H9 (cell line): ENCODE results near the gene ADARB2. TPM values are rescaled to one million over a fixed set of nuclear protein-coding genes. Genes with fewer than 3 reads are reported as not detected.
A peak's percentile ranks its signal among the peaks of the same experiment; 100 is the strongest.

ENCODE experiments used
- DNase-seq: peaks from one replicate; pipeline ENCODE4 v3.0.0-alpha.2; 2017
- H2AFZ ChIP-seq: one replicate; pipeline ENCODE4 v1.6.1; 2013; ENCODE audit warnings: mild to moderate bottlenecking, low read length, control low read depth, moderate library complexity
- H2AK5ac ChIP-seq: 2 replicates; pipeline ENCODE4 v1.6.1; 2013; ENCODE audit warnings: low read length, control low read depth, mixed read lengths; ENCODE audit not compliant: insufficient read length
- H2BK120ac ChIP-seq: one replicate; pipeline ENCODE4 v1.6.1; 2013; ENCODE audit warnings: low read depth, mild to moderate bottlenecking, low read length, control low read depth, inconsistent platforms; ENCODE audit not compliant: poor library complexity, severe bottlenecking
- H2BK12ac ChIP-seq: 2 replicates; pipeline ENCODE4 v1.6.1; 2013; ENCODE audit warnings: low read length, control low read depth, mixed read lengths, low read depth; ENCODE audit not compliant: insufficient read length
- H2BK15ac ChIP-seq: 2 replicates; pipeline ENCODE4 v1.6.1; 2013; ENCODE audit warnings: low read depth, low read length, control low read depth
- H2BK20ac ChIP-seq: one replicate; pipeline ENCODE4 v1.6.1; 2013; ENCODE audit warnings: low read depth, mild to moderate bottlenecking, low read length, control low read depth, inconsistent platforms; ENCODE audit not compliant: poor library complexity, severe bottlenecking
- H2BK5ac ChIP-seq: 2 replicates; pipeline ENCODE4 v1.6.1; 2013; ENCODE audit warnings: low read length, control low read depth, mixed read lengths; ENCODE audit not compliant: insufficient read length
- H3K14ac ChIP-seq: 2 replicates; pipeline ENCODE4 v1.6.1; 2013; ENCODE audit warnings: low read length, control low read depth; ENCODE audit not compliant: insufficient read depth
- H3K18ac ChIP-seq: 2 replicates; pipeline ENCODE4 v1.6.1; 2013; ENCODE audit warnings: low read depth, mild to moderate bottlenecking, mixed read lengths, low read length, control low read depth; ENCODE audit not compliant: insufficient read length
- H3K23ac ChIP-seq: 2 replicates; pipeline ENCODE4 v1.6.1; 2013; ENCODE audit warnings: low read length, control low read depth, mixed read lengths, low read depth; ENCODE audit not compliant: insufficient read length
- H3K23me2 ChIP-seq: 2 replicates; pipeline ENCODE4 v1.6.1; 2013; ENCODE audit warnings: low read depth, mild to moderate bottlenecking, mixed read lengths, low read length, control low read depth; ENCODE audit not compliant: insufficient read length, poor library complexity, severe bottlenecking
- H3K27ac ChIP-seq: 2 replicates; pipeline ENCODE4 v1.5.1; 2013; ENCODE audit warnings: low read length, control low read depth, mixed read lengths, low read depth; ENCODE audit not compliant: insufficient read length
- H3K27me3 ChIP-seq: 2 replicates; pipeline ENCODE4 v1.6.1; 2013; ENCODE audit warnings: low read length, control low read depth, inconsistent platforms; ENCODE audit not compliant: insufficient read depth
- H3K4ac ChIP-seq: 2 replicates; pipeline ENCODE4 v1.6.1; 2013; ENCODE audit warnings: low read depth, mild to moderate bottlenecking, control low read depth, inconsistent platforms, low read length, moderate library complexity
- H3K4me1 ChIP-seq: 2 replicates; pipeline ENCODE4 v1.6.1; 2013; ENCODE audit warnings: low read length, control low read depth, inconsistent platforms; ENCODE audit not compliant: insufficient read depth
- H3K4me2 ChIP-seq: 2 replicates; pipeline ENCODE4 v1.6.1; 2013; ENCODE audit warnings: low read length, control low read depth, mixed read lengths; ENCODE audit not compliant: insufficient read length, insufficient read depth
- H3K56ac ChIP-seq: 2 replicates; pipeline ENCODE4 v1.6.1; 2013; ENCODE audit warnings: low read depth, mild to moderate bottlenecking, mixed read lengths, low read length, control low read depth; ENCODE audit not compliant: insufficient read length
- H3K79me1 ChIP-seq: 2 replicates; pipeline ENCODE4 v1.6.1; 2013; ENCODE audit warnings: low read depth, mild to moderate bottlenecking, moderate library complexity, low read length, control low read depth, inconsistent platforms; ENCODE audit not compliant: insufficient read depth, poor library complexity, severe bottlenecking
- H3K79me2 ChIP-seq: 2 replicates; pipeline ENCODE4 v1.6.1; 2013; ENCODE audit warnings: low read length, control low read depth, inconsistent platforms; ENCODE audit not compliant: insufficient read depth
- H3K9ac ChIP-seq: 2 replicates; pipeline ENCODE4 v1.6.1; 2013; ENCODE audit warnings: low read length, control low read depth, mixed read lengths; ENCODE audit not compliant: insufficient read length; ENCODE audit errors: extremely low read depth
- H3K9me3 ChIP-seq: one replicate; pipeline ENCODE4 v1.6.1; 2013; ENCODE audit warnings: low read depth, low read length, inconsistent platforms; ENCODE audit not compliant: control insufficient read depth
- H3T11ph ChIP-seq: one replicate; pipeline ENCODE4 v1.6.1; 2013; ENCODE audit warnings: mild to moderate bottlenecking, low read length, control low read depth, inconsistent platforms
- H4K20me1 ChIP-seq: one replicate; pipeline ENCODE4 v1.6.1; 2013; ENCODE audit not compliant: control insufficient read depth, insufficient read length, insufficient read depth
- H4K5ac ChIP-seq: 2 replicates; pipeline ENCODE4 v1.6.1; 2013; ENCODE audit warnings: low read depth, mild to moderate bottlenecking, mixed read lengths, low read length, control low read depth; ENCODE audit not compliant: insufficient read length
- H4K8ac ChIP-seq: replicated peaks from 2 replicates; pipeline ENCODE4 v1.6.1; 2013; ENCODE audit warnings: low read length, control low read depth, mixed read lengths, low read depth; ENCODE audit not compliant: insufficient read length
- H4K91ac ChIP-seq: 2 replicates; pipeline ENCODE4 v1.6.1; 2013; ENCODE audit warnings: low read depth, mild to moderate bottlenecking, moderate library complexity, mixed read lengths, low read length, control low read depth; ENCODE audit not compliant: insufficient read length
- H3K27ac Mint-ChIP-seq, 3 experiments: 2 replicates in 2 of 3; 3 replicates in 1 of 3; pipeline ENCODE4 v1.8.0; 2020 to 2021; ENCODE audit warnings: mixed read lengths in 3 of 3, mild to moderate bottlenecking in 1 of 3, moderate library complexity in 1 of 3
- H3K27me3 Mint-ChIP-seq: 2 replicates; pipeline ENCODE4 v1.8.0; 2021; ENCODE audit warnings: low read depth, mild to moderate bottlenecking, moderate library complexity, mixed read lengths
- H3K36me3 Mint-ChIP-seq, 3 experiments: 2 replicates in 2 of 3; 3 replicates in 1 of 3; pipeline ENCODE4 v1.8.0; 2020 to 2021; ENCODE audit warnings: low read depth in 3 of 3, mixed read lengths in 3 of 3; ENCODE audit not compliant: insufficient read depth in 1 of 3
- H3K4me1 Mint-ChIP-seq, 2 experiments: 2 replicates each; pipeline ENCODE4 v1.8.0; 2020; ENCODE audit warnings: mixed read lengths in 2 of 2
- H3K4me3 Mint-ChIP-seq, 2 experiments: 2 replicates in 1 of 2; 3 replicates in 1 of 2; pipeline ENCODE4 v1.8.0; 2020 to 2021; ENCODE audit warnings: mild to moderate bottlenecking in 2 of 2, mixed read lengths in 2 of 2, moderate library complexity in 1 of 2
- H3K9me3 Mint-ChIP-seq, 2 experiments: 2 replicates in 1 of 2; 3 replicates in 1 of 2; pipeline ENCODE4 v1.8.0; 2020; ENCODE audit warnings: mild to moderate bottlenecking in 2 of 2, mixed read lengths in 2 of 2, moderate library complexity in 1 of 2
- WGBS: extraction: QIAGEN DNeasy Blood & Tissue Kit; methylation state at CpG from one replicate; pipeline ENCODE4 v1.1.7; 2013; ENCODE audit warnings: missing lambda C conversion rate, low lambda C conversion rate, mixed read lengths; ENCODE audit not compliant: insufficient read length; ENCODE audit errors: extremely low coverage; 5-methylcytosine and 5-hydroxymethylcytosine counted together
- total RNA-seq: library from RNA; stranded (reverse); gene quantifications from 2 replicates; pipeline ENCODE4 v1.2.1, GENCODE V29; 2021
- TF ChIP-seq, protein P1 (sequence below): fragments of 200-600 bp; sonication (generic); conservative IDR thresholded peaks from 3 replicates; pipeline ENCODE4 v1.8.0; 2021; ENCODE audit warnings: antibody characterized with exemption, mild to moderate bottlenecking

Gene ADARB2
- total RNA-seq, 1 experiment from 2014 or later = 0.87 TPM

DNA sequence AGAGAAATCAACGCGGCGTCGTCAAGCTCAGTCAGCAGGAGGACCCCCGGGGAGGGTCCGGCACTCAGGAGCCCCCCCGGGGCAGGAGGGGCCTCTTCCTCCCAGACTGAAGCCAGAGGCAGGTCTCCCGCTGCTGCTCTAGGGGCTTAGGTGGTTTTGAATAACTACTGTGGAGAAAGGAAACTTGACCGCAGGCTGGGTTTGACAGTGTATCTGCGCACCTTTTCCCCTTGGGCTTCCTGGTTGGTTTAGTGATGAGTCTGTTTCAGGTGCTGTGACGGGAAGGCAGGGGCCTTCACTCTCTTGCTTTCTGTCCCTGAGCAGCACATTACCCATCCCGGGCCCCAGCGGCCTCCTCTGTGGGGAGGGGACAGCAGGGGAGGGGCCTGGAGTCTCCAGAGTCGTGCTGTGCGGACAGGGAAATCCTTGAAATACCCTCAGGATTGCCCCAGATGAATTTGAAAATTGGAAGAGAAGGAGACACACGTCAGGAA, 262.2 kb downstream of the ADARB2 start:
- Histone ChIP-seq H4K91ac (no peak overlapping the region), H3K9ac (no peak overlapping the region), H3K4me2 (no peak overlapping the region), H3K4ac (no peak overlapping the region), H2BK12ac (no peak overlapping the region), H4K20me1 (no peaks in the 10 kb centered on the region), H2BK120ac (no peak overlapping the region), H3K9me3 (no peaks in the 10 kb centered on the region), H3K23ac (no peak overlapping the region), H3K79me1 (no peaks in the 10 kb centered on the region), H3K27ac (no peak overlapping the region), H2BK15ac (no peak overlapping the region), H3K79me2 (no peaks in the 10 kb centered on the region), H3K27me3 (no peaks in the 10 kb centered on the region), H3K14ac (no peak overlapping the region), H2BK5ac (no peak overlapping the region), H2AK5ac (no peak overlapping the region), H2AFZ (no peak overlapping the region), H4K5ac (no peak overlapping the region), H3K4me1 (no peaks in the 10 kb centered on the region), H3K56ac (no peak overlapping the region), H3K23me2 (no peaks in the 10 kb centered on the region), H2BK20ac (no peak overlapping the region), H4K8ac (no peak overlapping the region), H3T11ph (no peak overlapping the region), H3K18ac (no peak overlapping the region)
- TF ChIP-seq, protein P1, sequence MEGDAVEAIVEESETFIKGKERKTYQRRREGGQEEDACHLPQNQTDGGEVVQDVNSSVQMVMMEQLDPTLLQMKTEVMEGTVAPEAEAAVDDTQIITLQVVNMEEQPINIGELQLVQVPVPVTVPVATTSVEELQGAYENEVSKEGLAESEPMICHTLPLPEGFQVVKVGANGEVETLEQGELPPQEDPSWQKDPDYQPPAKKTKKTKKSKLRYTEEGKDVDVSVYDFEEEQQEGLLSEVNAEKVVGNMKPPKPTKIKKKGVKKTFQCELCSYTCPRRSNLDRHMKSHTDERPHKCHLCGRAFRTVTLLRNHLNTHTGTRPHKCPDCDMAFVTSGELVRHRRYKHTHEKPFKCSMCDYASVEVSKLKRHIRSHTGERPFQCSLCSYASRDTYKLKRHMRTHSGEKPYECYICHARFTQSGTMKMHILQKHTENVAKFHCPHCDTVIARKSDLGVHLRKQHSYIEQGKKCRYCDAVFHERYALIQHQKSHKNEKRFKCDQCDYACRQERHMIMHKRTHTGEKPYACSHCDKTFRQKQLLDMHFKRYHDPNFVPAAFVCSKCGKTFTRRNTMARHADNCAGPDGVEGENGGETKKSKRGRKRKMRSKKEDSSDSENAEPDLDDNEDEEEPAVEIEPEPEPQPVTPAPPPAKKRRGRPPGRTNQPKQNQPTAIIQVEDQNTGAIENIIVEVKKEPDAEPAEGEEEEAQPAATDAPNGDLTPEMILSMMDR = no peak
- Mint-ChIP-seq H3K36me3 (peaks cover 3 to 28% (median 8%) of the 10 kb centered on the region in 3 experiments), H3K4me1 (peaks cover 26 to 27% of the 10 kb centered on the region in 2 experiments), H3K4me3 (no peak overlapping the region), H3K9me3 (peaks cover 24 to 28% of the 10 kb centered on the region in 2 experiments), H3K27ac (0 out of 7 replicates have a peak overlapping the region, but pooled peaks of 1 of the 3 experiments have one; percentile 15), H3K27me3 (peaks cover 9% of the 10 kb centered on the region)
- no CpG with 5 or more reads among the region's 16 CpGs for WGBS
- DNase-seq = no peak
